Mesothelial cell of epicardium (in vitro differentiated cells): Measurements from ENCODE around the gene STAB1. TPM values are rescaled to one million over a fixed set of nuclear protein-coding genes. Genes with fewer than 3 reads are reported as not detected.

ENCODE experiments used
- DNase-seq, 2 experiments: peaks; one replicate each; pipeline ENCODE4 v3.0.0; 2021; ENCODE audit warnings: low spot score in 2 of 2; ENCODE audit not compliant: unreplicated experiment in 2 of 2
- H3K27ac Mint-ChIP-seq: 2 replicates; pipeline ENCODE4 v1.8.0; 2021; ENCODE audit warnings: mixed read lengths
- H3K27me3 Mint-ChIP-seq: 2 replicates; pipeline ENCODE4 v1.8.0; 2021; ENCODE audit warnings: low read depth, mixed read lengths
- H3K36me3 Mint-ChIP-seq: 2 replicates; pipeline ENCODE4 v1.8.0; 2021; ENCODE audit warnings: mixed read lengths
- H3K4me1 Mint-ChIP-seq: 2 replicates; pipeline ENCODE4 v1.8.0; 2021; ENCODE audit warnings: mixed read lengths
- H3K4me3 Mint-ChIP-seq: 2 replicates; pipeline ENCODE4 v1.8.0; 2021; ENCODE audit warnings: mild to moderate bottlenecking, moderate library complexity, mixed read lengths
- H3K9me3 Mint-ChIP-seq: 2 replicates; pipeline ENCODE4 v1.8.0; 2021; ENCODE audit warnings: mixed read lengths
- total RNA-seq: library from RNA; stranded (reverse); gene quantifications from 3 replicates; pipeline ENCODE4 v1.2.1, GENCODE V29; 2021
- TF ChIP-seq, protein P1 (sequence below): fragments of 200-600 bp; sonication (generic); IDR thresholded peaks from one replicate; pipeline ENCODE4 v1.5.0; 2021; ENCODE audit warnings: antibody characterized with exemption; ENCODE audit not compliant: unreplicated experiment

The STAB1 gene
- total RNA-seq, 1 donor from 2014 or later: 0.29 TPM

DNA sequence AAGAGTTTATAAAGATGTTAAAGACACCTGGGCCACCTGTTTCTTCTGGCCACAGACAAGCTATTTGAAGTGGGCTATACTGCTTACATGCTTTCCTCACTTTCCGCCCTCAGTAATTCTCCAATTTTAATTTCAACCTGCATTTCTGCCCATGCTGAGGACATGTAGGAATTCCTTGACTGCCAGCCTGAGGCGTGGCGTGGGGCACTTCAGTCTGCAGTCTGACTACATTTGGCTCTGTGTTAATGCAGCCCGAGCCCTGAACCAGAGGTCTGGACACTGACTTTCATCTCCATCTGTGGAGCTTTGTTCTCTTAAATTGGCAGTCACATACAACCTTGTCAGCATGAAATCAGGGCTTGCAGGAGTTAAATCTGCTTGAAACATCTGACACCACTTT, 49.8 kb downstream of the STAB1 start:
- TF ChIP-seq, protein P1, sequence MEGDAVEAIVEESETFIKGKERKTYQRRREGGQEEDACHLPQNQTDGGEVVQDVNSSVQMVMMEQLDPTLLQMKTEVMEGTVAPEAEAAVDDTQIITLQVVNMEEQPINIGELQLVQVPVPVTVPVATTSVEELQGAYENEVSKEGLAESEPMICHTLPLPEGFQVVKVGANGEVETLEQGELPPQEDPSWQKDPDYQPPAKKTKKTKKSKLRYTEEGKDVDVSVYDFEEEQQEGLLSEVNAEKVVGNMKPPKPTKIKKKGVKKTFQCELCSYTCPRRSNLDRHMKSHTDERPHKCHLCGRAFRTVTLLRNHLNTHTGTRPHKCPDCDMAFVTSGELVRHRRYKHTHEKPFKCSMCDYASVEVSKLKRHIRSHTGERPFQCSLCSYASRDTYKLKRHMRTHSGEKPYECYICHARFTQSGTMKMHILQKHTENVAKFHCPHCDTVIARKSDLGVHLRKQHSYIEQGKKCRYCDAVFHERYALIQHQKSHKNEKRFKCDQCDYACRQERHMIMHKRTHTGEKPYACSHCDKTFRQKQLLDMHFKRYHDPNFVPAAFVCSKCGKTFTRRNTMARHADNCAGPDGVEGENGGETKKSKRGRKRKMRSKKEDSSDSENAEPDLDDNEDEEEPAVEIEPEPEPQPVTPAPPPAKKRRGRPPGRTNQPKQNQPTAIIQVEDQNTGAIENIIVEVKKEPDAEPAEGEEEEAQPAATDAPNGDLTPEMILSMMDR: no peak
- DNase-seq: no peak
- Mint-ChIP-seq H3K27me3 (no peaks in the 10 kb centered on the region), H3K9me3 (no peaks in the 10 kb centered on the region), H3K36me3 (peaks cover 17% of the 10 kb centered on the region), H3K4me3 (no peak overlapping the region), H3K4me1 (peaks cover 2% of the 10 kb centered on the region), H3K27ac (no peak overlapping the region)

DNA sequence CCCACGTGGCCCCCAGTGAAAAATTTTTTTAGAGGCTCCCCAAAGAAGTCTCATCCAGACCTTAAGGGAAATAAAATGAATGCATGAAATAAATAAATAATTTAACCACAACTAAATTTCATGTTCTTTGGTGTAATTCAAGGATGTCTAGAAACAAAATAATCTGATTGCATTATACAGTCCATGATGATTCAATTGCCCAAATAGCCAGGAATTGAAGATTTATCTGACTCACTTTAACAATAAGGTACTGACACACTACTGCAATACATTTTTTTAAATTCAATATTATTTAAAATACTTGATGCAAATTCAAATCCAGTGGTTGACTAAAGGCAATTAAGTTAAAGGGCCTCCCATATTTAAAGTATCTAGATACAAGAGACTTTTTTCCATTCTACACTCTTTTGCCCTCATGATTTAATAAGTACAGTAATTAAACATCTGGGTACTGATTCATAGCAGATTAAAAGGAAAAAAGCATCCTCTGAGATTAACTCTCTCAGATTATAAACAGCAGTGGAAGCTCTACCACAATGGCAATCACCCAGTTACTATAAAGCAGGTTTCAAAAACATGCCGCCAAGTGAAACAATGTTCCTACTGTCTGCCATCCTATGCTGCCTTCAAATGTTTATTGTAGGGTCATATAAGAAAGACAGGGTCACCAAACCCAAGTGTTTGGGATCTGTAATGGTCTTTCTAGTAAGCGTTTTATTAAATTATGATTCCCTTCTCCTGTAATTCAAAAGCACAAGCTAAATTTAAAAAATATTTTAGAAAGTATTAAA, 51.2 kb downstream of the STAB1 start:
- Mint-ChIP-seq H3K4me3 (no peak overlapping the region), H3K4me1 (peaks cover 2% of the 10 kb centered on the region), H3K36me3 (peaks cover 22% of the 10 kb centered on the region), H3K9me3 (no peaks in the 10 kb centered on the region), H3K27ac (no peak overlapping the region), H3K27me3 (no peaks in the 10 kb centered on the region)
- no peak for DNase-seq
- TF ChIP-seq, protein P1: no peak

DNA sequence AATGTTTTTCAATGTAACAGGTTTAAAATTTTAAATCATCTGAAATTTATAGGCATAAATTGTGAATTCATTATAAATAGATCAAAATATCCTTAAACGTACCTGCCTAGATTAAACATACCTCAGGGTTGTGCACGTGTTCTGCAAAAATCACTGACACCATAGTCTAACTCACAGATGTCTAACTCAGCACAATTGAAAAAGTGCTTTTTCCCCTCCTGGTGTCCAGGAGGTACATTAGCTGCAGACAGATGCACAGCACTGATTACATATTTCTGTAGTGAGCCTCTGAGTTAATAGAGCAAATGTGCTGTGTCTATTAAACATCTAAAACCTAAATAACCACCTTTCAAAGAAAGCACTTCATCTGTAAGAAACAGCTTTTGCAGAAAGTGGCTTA, 52.0 kb downstream of the STAB1 start:
- Mint-ChIP-seq H3K36me3 (peaks cover 22% of the 10 kb centered on the region), H3K27me3 (no peaks in the 10 kb centered on the region), H3K4me3 (no peak overlapping the region), H3K4me1 (peaks cover 2% of the 10 kb centered on the region), H3K27ac (no peak overlapping the region), H3K9me3 (no peaks in the 10 kb centered on the region)
- no peak for DNase-seq
- TF ChIP-seq, protein P1: no peak

DNA sequence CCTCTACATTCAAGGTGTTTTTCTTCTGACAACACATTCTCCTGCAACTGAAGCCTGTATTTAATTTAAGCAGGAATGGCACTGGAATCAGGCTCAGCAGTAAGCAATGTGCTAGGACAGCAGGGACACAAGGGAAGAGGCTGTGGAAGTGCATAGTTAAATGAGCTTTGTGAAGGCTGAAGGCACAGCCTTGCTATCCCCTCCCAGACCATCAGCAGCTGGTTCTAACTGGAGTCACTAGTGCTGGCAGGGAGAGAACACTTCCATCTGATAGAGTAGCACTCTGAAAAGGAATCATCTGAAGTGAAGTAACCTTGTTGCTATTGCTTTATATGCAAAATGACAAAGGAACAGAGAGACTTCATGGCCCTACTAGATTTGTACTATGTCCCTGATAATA, 56.0 kb downstream of the STAB1 start:
- no peaks in the 10 kb centered on the region for H3K9me3 Mint-ChIP-seq
- H3K36me3 Mint-ChIP-seq: peaks cover 28% of the 10 kb centered on the region
- H3K27ac Mint-ChIP-seq: no peak overlapping the region
- peaks cover 6% of the 10 kb centered on the region for H3K4me1 Mint-ChIP-seq
- TF ChIP-seq, protein P1: no peak
- no peak for DNase-seq
- no peaks in the 10 kb centered on the region for H3K27me3 Mint-ChIP-seq
- no peak overlapping the region for H3K4me3 Mint-ChIP-seq

DNA sequence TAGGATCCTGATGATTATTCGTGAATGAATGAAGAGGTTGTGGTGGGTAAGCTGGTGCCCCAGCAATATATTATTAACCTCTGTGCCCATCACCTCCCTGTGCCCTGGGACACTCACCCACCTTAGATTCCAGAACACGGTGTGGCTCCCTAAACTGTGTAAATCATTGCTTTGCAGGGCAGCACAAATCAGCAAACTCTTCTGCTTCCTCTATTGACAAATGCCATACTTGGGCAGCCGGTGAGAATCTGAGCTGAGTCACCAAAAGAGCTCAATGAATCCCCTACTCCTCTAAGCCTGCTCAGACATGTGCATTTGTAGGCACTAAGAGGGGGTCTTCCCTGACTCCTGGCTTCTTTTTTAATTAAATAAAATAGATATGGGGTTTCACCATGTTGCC, 57.0 kb downstream of the STAB1 start:
- Mint-ChIP-seq H3K9me3 (no peaks in the 10 kb centered on the region), H3K27ac (no peak overlapping the region), H3K4me1 (peaks cover 6% of the 10 kb centered on the region), H3K27me3 (no peaks in the 10 kb centered on the region), H3K36me3 (peaks cover 26% of the 10 kb centered on the region), H3K4me3 (no peak overlapping the region)
- TF ChIP-seq, protein P1: no peak
- no peak for DNase-seq
